Esophagus (tissue), 2 donors: ENCODE data around the gene VSTM4. TPM values are rescaled to one million over a fixed set of nuclear protein-coding genes. Genes with fewer than 3 reads are reported as not detected.

ENCODE experiments used
- H3K27ac ChIP-seq, 2 donors: one replicate each; pipeline ENCODE4 v1.5.1; 2013; ENCODE audit warnings: low read depth in 2 of 2, mild to moderate bottlenecking in 2 of 2, inconsistent platforms in 1 of 2, low read length in 1 of 2, moderate library complexity in 1 of 2
- H3K27me3 ChIP-seq, 2 donors: one replicate each; pipeline ENCODE4 v1.6.1; 2013; ENCODE audit warnings: low read length in 2 of 2, control low read depth in 1 of 2, mild to moderate bottlenecking in 1 of 2; ENCODE audit not compliant: insufficient read depth in 2 of 2, control insufficient read depth in 1 of 2
- H3K36me3 ChIP-seq, 2 donors: one replicate each; pipeline ENCODE4 v1.6.1; 2013; ENCODE audit warnings: low read length in 1 of 2; ENCODE audit not compliant: control insufficient read depth in 2 of 2, insufficient read depth in 2 of 2
- H3K4me1 ChIP-seq, 2 donors: one replicate each; pipeline ENCODE4 v1.6.1; 2013; ENCODE audit warnings: low read length in 1 of 2; ENCODE audit not compliant: control insufficient read depth in 2 of 2, insufficient read depth in 2 of 2
- H3K4me3 ChIP-seq, 2 donors: one replicate each; pipeline ENCODE4 v1.5.1; 2013; ENCODE audit warnings: low read length in 2 of 2, mild to moderate bottlenecking in 2 of 2, low read depth in 1 of 2, moderate library complexity in 1 of 2
- H3K9me3 ChIP-seq, 2 donors: one replicate each; pipeline ENCODE4 v1.6.1; 2013; ENCODE audit warnings: mild to moderate bottlenecking in 2 of 2, low read depth in 1 of 2, low read length in 1 of 2, moderate library complexity in 1 of 2; ENCODE audit not compliant: control insufficient read depth in 2 of 2, insufficient read depth in 1 of 2
- WGBS, 2 donors: extraction: QIAGEN DNeasy Blood & Tissue Kit; methylation state at CpG; one replicate each; pipeline ENCODE4 v1.1.7; 2013; 5-methylcytosine and 5-hydroxymethylcytosine counted together
- polyA plus RNA-seq, 2 donors: library from polyadenylated mRNA; stranded (reverse); fragments of 200-250 nt; gene quantifications; one replicate each; pipeline ENCODE4 v1.2.3, GENCODE V29; 2013
- donor health status: healthy with polysubstance abuse.
- donor health status: Bipolar disorder and iron deficiency.

Gene VSTM4
- polyA plus RNA-seq, 2 donors = 0.31 to 1.2 TPM

DNA sequence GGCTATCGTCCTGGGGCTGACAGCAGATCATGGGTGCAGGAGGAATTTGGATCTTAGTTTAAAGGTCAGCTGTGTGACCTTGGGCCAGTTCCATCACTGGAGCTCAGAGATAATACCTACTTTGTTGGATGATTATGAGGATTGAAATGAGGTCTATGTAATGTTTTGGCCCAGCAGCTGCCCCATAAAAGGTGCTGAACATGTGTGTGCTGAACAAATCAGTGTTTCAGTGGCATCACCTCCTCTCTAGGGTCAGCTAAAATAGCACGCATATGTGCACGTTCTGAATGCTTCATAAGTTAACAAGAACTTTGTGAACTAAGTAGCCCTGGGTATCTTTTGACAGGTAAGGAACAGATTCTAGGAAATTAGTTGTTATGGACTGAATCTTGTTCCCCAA lies 90.8 kb downstream of the VSTM4 start:
- Histone ChIP-seq H3K4me3 (no peak overlapping the region), H3K27ac (no peak overlapping the region), H3K36me3 (no peaks in the 10 kb centered on the region), H3K27me3 (no peaks in the 10 kb centered on the region), H3K9me3 (no peaks in the 10 kb centered on the region), H3K4me1 (no peaks in the 10 kb centered on the region)
- WGBS, 2 donors = 76 to 77% methylated on average over 3 of the region's 3 CpGs

DNA sequence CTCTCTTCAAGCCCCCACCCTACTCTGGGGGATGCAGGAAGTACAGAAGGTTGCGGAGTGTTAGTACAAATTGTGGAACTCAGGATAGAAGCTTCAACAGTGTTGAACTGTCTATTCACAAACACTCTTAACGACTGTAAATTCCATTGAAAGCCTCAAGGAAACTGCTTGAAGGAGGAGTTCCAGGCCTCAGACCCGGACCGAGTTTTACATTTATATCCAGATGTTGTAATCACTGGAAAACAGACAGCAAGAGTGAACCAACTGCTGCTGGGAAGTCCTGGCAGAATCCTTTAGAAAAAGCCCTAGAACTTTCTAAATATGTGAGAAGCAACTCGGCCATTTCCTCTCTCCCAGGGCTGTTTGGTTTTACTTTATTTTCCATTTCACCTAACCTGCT lies 91.6 kb downstream of the VSTM4 start:
- H3K27me3 ChIP-seq = no peaks in the 10 kb centered on the region
- no peaks in the 10 kb centered on the region for H3K9me3 ChIP-seq
- H3K4me1 ChIP-seq = no peaks in the 10 kb centered on the region
- peak overlapping the region in 1 of 2 donors; percentile 2 for H3K27ac ChIP-seq
- 44 to 52% methylated on average over 5 of the region's 5 CpGs for WGBS, 2 donors
- no peaks in the 10 kb centered on the region for H3K36me3 ChIP-seq
- H3K4me3 ChIP-seq = no peak overlapping the region

DNA sequence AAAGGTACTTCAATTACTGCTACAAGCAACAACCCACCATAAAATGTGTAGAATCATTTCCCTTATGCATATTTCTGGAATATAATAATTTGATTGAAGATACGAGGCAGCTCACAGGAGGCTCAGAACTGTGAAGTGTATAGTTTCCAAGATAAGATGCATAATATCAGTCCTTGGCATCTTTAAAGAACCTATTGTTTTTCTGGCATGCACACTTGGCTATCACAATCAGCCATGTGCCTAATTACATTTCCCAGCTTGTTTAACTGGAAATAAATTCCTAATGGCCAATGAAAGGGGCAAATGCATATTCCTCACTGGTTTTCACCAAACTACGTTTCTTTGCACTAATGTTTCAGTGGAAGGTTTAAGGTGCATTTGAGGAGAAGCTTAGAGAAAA lies 92.3 kb downstream of the VSTM4 start:
- Histone ChIP-seq H3K27me3 (no peaks in the 10 kb centered on the region), H3K4me3 (no peak overlapping the region), H3K27ac (no peak overlapping the region), H3K9me3 (no peaks in the 10 kb centered on the region), H3K36me3 (no peaks in the 10 kb centered on the region), H3K4me1 (no peaks in the 10 kb centered on the region)
- 43 to 49% methylated on average over 2 of the region's 2 CpGs for WGBS, 2 donors

DNA sequence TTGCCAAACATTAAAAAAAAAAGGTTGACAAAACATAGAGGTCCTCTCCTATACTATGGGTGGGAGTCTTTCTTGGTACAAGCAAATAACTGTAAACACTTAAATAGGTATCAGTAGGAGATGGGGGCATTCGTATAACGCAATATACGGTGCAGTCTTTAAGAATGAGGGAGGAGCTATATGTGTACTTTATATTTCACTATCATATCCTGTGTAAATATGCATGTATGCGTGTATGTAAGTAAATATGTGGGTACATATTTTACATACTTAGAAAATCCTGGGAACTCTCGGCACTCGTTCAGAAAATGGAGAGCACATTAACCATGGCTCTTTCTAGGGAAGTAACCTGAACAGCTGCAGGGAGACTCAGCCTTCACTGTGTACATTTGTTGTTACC lies 93.6 kb downstream of the VSTM4 start:
- no peak overlapping the region for H3K27ac ChIP-seq
- peaks cover 0 to under 1% of the 10 kb centered on the region in 2 donors for H3K36me3 ChIP-seq
- H3K27me3 ChIP-seq = no peaks in the 10 kb centered on the region
- H3K9me3 ChIP-seq = no peaks in the 10 kb centered on the region
- WGBS, 2 donors = 92 to 94% methylated on average over 6 of the region's 6 CpGs
- no peak overlapping the region for H3K4me3 ChIP-seq
- H3K4me1 ChIP-seq = no peaks in the 10 kb centered on the region

DNA sequence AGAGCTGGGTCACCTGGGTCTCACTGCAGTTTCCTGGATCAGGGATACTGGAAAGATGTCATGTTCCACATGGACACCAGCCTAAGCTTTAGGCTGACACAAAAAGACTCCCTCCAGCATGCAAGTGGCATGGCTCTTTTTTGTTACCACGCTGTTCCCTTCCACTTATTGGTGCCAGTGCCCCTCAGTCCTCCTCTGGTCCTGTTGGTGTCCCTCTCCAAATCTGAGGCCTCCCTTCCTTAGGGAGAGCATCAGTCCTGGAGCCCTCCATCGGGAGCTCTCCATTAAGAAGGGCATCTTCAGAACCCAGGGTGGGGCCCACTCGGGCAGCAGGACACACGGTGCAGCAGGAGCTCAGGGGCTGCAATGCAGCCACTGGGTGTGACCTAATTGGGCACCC lies 99.6 kb downstream of the VSTM4 start:
- Histone ChIP-seq H3K4me3 (no peak overlapping the region), H3K36me3 (peaks cover 0 to 2% of the 10 kb centered on the region in 2 donors), H3K27ac (no peak overlapping the region), H3K4me1 (peaks cover 0 to 2% of the 10 kb centered on the region in 2 donors), H3K27me3 (no peaks in the 10 kb centered on the region), H3K9me3 (no peaks in the 10 kb centered on the region)
- WGBS, 2 donors = 90 to 91% methylated on average over 4 of the region's 4 CpGs

DNA sequence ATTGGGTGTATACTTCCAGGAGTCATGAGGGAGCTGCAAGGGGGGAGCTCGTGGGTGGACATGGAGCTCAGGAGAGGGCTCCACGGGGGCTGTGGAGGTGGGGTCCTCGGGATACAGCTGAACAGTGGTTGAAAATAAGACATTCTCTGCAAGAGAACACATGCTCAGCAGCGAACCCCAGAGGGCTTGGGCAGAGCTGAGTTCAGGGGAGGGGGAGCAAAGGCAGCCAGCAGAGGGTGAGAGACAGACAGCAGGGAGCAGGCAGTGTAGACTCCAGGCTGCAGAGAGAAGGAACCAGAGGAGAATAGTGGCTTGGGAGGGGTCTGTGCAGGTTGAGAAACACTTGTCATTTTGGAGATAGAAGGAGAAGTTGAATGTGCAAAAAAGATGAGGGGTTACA lies 102.7 kb downstream of the VSTM4 start:
- H3K36me3 ChIP-seq = peaks cover 0 to 2% of the 10 kb centered on the region in 2 donors
- 65 to 72% methylated on average over 4 of the region's 4 CpGs for WGBS, 2 donors
- no peaks in the 10 kb centered on the region for H3K9me3 ChIP-seq
- peaks cover 2% of the 10 kb centered on the region in 2 donors for H3K4me1 ChIP-seq
- no peak overlapping the region for H3K4me3 ChIP-seq
- H3K27me3 ChIP-seq = no peaks in the 10 kb centered on the region
- no peak overlapping the region for H3K27ac ChIP-seq

DNA sequence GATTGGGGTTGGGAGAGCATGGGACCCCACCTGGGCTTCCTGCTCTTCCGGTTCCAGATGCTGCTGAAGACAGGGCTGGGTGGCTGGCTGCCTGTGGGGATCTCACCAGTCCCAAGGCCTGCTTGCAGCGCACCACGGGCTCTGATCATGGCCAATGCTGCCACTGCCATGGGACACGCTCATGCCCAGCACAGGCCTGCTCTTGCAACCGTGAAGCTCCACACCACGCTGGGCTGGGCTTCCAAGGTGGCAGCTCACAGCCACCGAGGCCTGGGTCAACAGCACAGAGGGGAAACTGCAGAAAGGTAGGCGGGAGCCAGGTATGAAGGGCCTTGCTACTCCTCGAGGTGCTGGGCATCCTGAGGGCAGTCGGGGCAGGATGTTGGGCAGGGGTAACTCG lies 103.6 kb downstream of the VSTM4 start:
- Histone ChIP-seq H3K4me3 (no peak overlapping the region), H3K27me3 (no peaks in the 10 kb centered on the region), H3K9me3 (no peaks in the 10 kb centered on the region), H3K4me1 (peaks cover 2% of the 10 kb centered on the region in 2 donors), H3K27ac (no peak overlapping the region), H3K36me3 (peaks cover 0 to 2% of the 10 kb centered on the region in 2 donors)
- 88 to 93% methylated on average over 11 of the region's 11 CpGs for WGBS, 2 donors

DNA sequence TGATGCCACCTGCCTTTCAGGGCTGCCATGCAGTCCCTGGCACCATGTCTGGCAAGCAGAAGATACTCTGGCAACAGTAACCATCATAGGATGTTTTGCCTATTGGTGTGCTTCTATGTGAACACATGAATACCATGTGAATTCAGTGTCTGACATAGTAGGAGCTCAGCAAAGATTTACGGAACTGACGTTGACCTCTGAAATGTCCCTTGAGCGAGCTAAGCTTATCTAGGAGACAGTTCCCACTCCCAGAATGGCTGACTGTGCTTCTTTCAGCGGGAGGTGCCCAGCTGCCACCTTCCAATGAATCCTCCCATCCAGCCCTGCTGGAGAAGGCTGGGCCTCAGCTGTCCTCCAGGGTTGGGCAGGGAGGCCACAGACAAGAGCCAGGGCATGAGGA lies 104.5 kb downstream of the VSTM4 start:
- Histone ChIP-seq H3K36me3 (no peaks in the 10 kb centered on the region), H3K27ac (no peak overlapping the region), H3K4me3 (no peak overlapping the region), H3K4me1 (peaks cover 2% of the 10 kb centered on the region in 2 donors), H3K27me3 (no peaks in the 10 kb centered on the region), H3K9me3 (no peaks in the 10 kb centered on the region)
- 39 to 44% methylated on average over 4 of the region's 4 CpGs for WGBS, 2 donors

DNA sequence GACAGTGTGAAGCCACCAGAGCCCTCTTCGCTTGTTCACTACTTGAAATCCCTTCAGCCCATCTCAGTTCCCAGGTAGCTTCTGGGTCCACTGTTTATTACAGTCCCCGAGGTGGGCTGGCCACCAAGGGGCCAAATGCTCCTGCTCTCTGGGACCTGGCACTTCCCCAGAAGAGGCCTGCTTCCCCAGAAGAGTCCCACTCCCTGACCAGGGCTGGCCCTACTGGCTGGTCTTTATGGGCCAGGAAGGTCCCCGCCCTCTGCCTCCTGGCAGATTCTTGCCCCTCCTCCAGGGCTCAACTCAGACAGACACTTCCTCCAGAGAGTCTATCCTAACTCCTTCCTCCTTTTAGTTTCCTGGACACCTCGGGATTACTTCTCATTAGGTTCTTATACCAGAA lies 105.0 kb downstream of the VSTM4 start:
- 63 to 68% methylated on average over 4 of the region's 4 CpGs for WGBS, 2 donors
- H3K9me3 ChIP-seq = no peaks in the 10 kb centered on the region
- peaks cover 2% of the 10 kb centered on the region in 2 donors for H3K4me1 ChIP-seq
- H3K27ac ChIP-seq = no peak overlapping the region
- no peaks in the 10 kb centered on the region for H3K27me3 ChIP-seq
- no peaks in the 10 kb centered on the region for H3K36me3 ChIP-seq
- no peak overlapping the region for H3K4me3 ChIP-seq

DNA sequence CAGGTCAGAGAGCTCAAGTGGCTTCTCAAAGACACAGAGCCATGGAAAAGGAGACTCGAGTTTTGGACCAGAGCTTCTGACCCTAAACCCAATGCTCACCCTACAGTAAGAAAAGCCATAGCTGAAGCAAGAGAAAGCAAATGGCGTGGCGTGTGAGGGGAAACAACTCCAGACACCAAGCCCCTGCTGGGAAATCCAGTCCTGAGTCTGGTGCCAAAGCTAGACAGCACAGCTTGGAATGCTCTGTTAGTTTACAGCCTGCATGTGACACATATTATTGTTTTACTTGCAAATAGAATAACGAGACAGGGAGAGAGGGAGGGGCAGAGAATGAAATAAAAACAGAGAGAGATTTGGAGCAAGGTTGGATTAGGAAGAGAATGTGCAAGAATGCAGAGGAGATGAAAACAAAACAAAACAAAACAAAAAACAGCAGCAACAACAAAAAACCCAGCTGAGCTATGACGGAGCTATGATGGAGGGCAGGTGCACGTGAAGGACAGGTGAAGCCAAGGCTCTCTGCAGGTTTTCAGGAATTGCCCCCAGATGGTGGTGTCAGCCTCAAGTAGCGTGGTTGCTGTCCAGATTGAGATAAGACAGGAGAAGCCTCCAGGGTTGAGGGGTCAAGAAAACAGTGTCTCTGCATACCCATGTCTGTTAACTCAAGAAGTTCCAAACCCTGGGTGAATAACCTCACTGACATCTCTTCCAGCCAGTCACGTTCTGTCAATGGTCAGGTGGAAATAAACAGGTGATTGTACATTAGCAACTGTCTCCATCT lies 105.9 kb downstream of the VSTM4 start:
- Histone ChIP-seq H3K27me3 (no peaks in the 10 kb centered on the region), H3K36me3 (no peaks in the 10 kb centered on the region), H3K4me1 (peaks cover 2% of the 10 kb centered on the region in 2 donors), H3K27ac (no peak overlapping the region), H3K9me3 (no peaks in the 10 kb centered on the region), H3K4me3 (no peak overlapping the region)
- WGBS, 2 donors = 61 to 64% methylated on average over 8 of the region's 8 CpGs
